Astrocyte of the cerebellum (primary cell): ENCODE data around the gene ANKLE2.

Source experiments
- DNase-seq: peaks from one replicate; pipeline ENCODE4 v3.0.0-alpha.2; 2011; ENCODE audit warnings: low read depth
- H3K4me3 ChIP-seq: 2 replicates; pipeline ENCODE4 v1.5.1; 2011; ENCODE audit warnings: mild to moderate bottlenecking, low read depth, low read length, moderate library complexity
- CTCF ChIP-seq: IDR thresholded peaks from 2 replicates; pipeline ENCODE4 v1.5.1; 2012; ENCODE audit warnings: low read length, low read depth, moderate library complexity, mild to moderate bottlenecking; ENCODE audit errors: missing control alignments
- in situ Hi-C: cut with HindIII; loops from 2 replicates; pipeline ENCODE4 v1.10.0; 2017; ENCODE audit warnings: low sequenced_read_pairs

Gene ANKLE2

GRCh38 chr12:132788375-132789098 is 26.9 kb upstream of the ANKLE2 start:
- TF ChIP-seq CTCF, result no peak
- DNase-seq, result no peak
- in situ Hi-C loops, result no loop called here
- H3K4me3 ChIP-seq, result no peak overlapping the region

GRCh38 chr12:132787877-132788276 is 26.2 kb upstream of the ANKLE2 start:
- in situ Hi-C loops, result no loop called here
- no peak for TF ChIP-seq CTCF
- DNase-seq, result no peak
- H3K4me3 ChIP-seq, result no peak overlapping the region

- in situ Hi-C loops, result no loop called here
- no peak overlapping the region for H3K4me3 ChIP-seq
- TF ChIP-seq CTCF, result no peak
- no peak for DNase-seq
Measured at GRCh38 chr12:132786192-132786591, 24.6 kb upstream of the ANKLE2 start.

- in situ Hi-C loops, result no loop called here
- DNase-seq, result no peak
- no peak overlapping the region for H3K4me3 ChIP-seq
- no peak for TF ChIP-seq CTCF
Measured at GRCh38 chr12:132784580-132784979, 22.9 kb upstream of the ANKLE2 start.

GRCh38 chr12:132783917-132784531 is 22.4 kb upstream of the ANKLE2 start:
- no peak for DNase-seq
- no peak for TF ChIP-seq CTCF
- H3K4me3 ChIP-seq, result no peak overlapping the region
- in situ Hi-C loops, result no loop called here

- no peak overlapping the region for H3K4me3 ChIP-seq
- in situ Hi-C loops, result no loop called here
- TF ChIP-seq CTCF, result no peak
- DNase-seq, result no peak
Measured at GRCh38 chr12:132781938-132782337, 20.3 kb upstream of the ANKLE2 start.
